Spleen (tissue), 7 donors: Measurements from ENCODE around the gene LRRTM4.

Source experiments
- POLR2A ChIP-seq, 3 donors: fragments of 450-650 bp; IDR thresholded peaks; one replicate each; pipeline ENCODE4 v1.5.1; 2017; ENCODE audit warnings: antibody characterized with exemption in 3 of 3, mild to moderate bottlenecking in 1 of 3
- TF ChIP-seq, protein P1 (sequence below), 11 experiments: fragments of 200-600 bp in 7 of 11; fragments of 450-650 bp in 4 of 11; sonication (generic) in 4 of 11; IDR thresholded peaks in 8 of 11; conservative IDR thresholded peaks in 3 of 11; 1 replicate in 7 of 11; 2 replicates in 4 of 11; pipeline versions ENCODE4 v1.4.0 to v1.8.0; 2016 to 2021; ENCODE audit warnings: antibody characterized with exemption in 11 of 11, inconsistent platforms in 4 of 11, mild to moderate bottlenecking in 1 of 11
- donor health status: DM: no; HTN: no; CAD: no; lungs with moderate emphysema.
- donor health status: DM: no; HTN: no; CAD: no.
- donor health status: DM: no; HTN: no; CAD: no.

DNA sequence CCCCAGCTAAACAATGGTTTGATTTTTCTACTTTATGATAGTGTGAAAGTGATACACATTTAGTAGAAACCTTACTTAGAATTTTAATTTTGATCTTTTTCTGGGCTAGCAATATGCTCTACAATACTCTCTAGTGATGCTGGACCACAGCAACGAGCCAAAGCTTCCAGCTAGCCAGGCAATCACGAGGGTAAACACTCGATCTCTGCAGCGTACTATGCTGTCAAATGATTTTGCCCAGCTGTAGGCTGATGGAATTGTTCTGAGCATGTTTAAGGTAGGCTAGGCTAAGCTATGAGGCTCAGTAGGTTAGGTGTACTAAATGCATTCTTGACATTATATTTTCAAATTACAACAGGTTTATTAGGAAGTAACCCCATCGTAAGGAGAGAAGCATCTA, 207.5 kb downstream of the LRRTM4 start:
- no peak for TF ChIP-seq POLR2A (IDR thresholded peaks at IDR 0.05)
- TF ChIP-seq, protein P1, sequence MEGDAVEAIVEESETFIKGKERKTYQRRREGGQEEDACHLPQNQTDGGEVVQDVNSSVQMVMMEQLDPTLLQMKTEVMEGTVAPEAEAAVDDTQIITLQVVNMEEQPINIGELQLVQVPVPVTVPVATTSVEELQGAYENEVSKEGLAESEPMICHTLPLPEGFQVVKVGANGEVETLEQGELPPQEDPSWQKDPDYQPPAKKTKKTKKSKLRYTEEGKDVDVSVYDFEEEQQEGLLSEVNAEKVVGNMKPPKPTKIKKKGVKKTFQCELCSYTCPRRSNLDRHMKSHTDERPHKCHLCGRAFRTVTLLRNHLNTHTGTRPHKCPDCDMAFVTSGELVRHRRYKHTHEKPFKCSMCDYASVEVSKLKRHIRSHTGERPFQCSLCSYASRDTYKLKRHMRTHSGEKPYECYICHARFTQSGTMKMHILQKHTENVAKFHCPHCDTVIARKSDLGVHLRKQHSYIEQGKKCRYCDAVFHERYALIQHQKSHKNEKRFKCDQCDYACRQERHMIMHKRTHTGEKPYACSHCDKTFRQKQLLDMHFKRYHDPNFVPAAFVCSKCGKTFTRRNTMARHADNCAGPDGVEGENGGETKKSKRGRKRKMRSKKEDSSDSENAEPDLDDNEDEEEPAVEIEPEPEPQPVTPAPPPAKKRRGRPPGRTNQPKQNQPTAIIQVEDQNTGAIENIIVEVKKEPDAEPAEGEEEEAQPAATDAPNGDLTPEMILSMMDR (IDR thresholded peaks at IDR 0.05 in 8 of 11, conservative IDR thresholded peaks at IDR 0.05 in 3 of 11), result no peak
